ENCODE data around the gene FGR. TPM values are rescaled to one million over a fixed set of nuclear protein-coding genes. Genes with fewer than 3 reads are reported as not detected.

The FGR gene
- total RNA-seq, 1 experiment from 2014 or later: not detected

GRCh38 chr1:27655151-27655937 is 20.4 kb upstream of the FGR start:
- Histone ChIP-seq H3K4me2 (ENCODE audit: low read length) (peak overlapping the region; percentile 9; the same call in 1 of the 2 replicates), H3K36me3 (ENCODE audit: control insufficient read depth in 1 of 2, insufficient read depth in 2 of 2, low read length in 2 of 2) (no peaks in the 10 kb centered on the region), H2AFZ (ENCODE audit: low read depth, low read length, poor library complexity, severe bottlenecking) (no peak overlapping the region), H3K9me3 (ENCODE audit: control insufficient read depth in 1 of 2, insufficient read depth in 1 of 2, low read depth in 1 of 2, low read length in 2 of 2) (no peaks in the 10 kb centered on the region), H3K79me2 (ENCODE audit: insufficient read depth, low read length) (no peaks in the 10 kb centered on the region), H3K27me3 (ENCODE audit: insufficient read depth, low read length) (no peaks in the 10 kb centered on the region), H3K27ac (ENCODE audit: low read depth, low read length) (no peak overlapping the region), H3K9ac (ENCODE audit: low read length) (no peak overlapping the region), H4K20me1 (ENCODE audit: insufficient read depth) (no peaks in the 10 kb centered on the region), H3K4me1 (ENCODE audit: control insufficient read depth in 1 of 2, insufficient read depth in 2 of 2, low read length in 2 of 2) (peaks cover 27 to 63% of the 10 kb centered on the region in 2 experiments), H3K9me2 (ENCODE audit: insufficient read depth) (no peaks in the 10 kb centered on the region), H3K4me3 (replicated peaks in 1 of 2; ENCODE audit: low read depth in 1 of 2, low read length in 2 of 2) (no peak overlapping the region)
- ChIA-PET POLR2A (no interaction called here), CTCF (no interaction called here), RAD21 (ENCODE audit: low non-redundant PET in 1 of 2, low total read pairs in 2 of 2, uncharacterized antibody in 2 of 2, unreplicated experiment in 2 of 2) (no interaction called here)
- 0 out of 2 replicates have a peak, but pooled peaks have one; percentile 25 for TF ChIP-seq ZFX (IDR thresholded peaks at IDR 0.05)
- no peak for TF ChIP-seq SP1 (IDR thresholded peaks at IDR 0.05; ENCODE audit: low read depth)
- intact Hi-C loops (cut with micrococcal nuclease): no loop called here
- ATAC-seq (no peak), DNase-seq (ENCODE audit: low read depth, low spot score) (no peak)
- BruUV-seq (replicated peaks): no TSS peak

- Histone ChIP-seq H3K36me3 (ENCODE audit: control insufficient read depth in 1 of 2, insufficient read depth in 2 of 2, low read length in 2 of 2) (no peaks in the 10 kb centered on the region), H3K27ac (ENCODE audit: low read depth, low read length) (no peak overlapping the region), H3K79me2 (ENCODE audit: insufficient read depth, low read length) (no peaks in the 10 kb centered on the region), H3K4me1 (ENCODE audit: control insufficient read depth in 1 of 2, insufficient read depth in 2 of 2, low read length in 2 of 2) (peaks cover 19 to 55% of the 10 kb centered on the region in 2 experiments), H3K27me3 (ENCODE audit: insufficient read depth, low read length) (no peaks in the 10 kb centered on the region), H2AFZ (ENCODE audit: low read depth, low read length, poor library complexity, severe bottlenecking) (peak overlapping the region; percentile 69), H3K9ac (ENCODE audit: low read length) (no peak overlapping the region), H3K4me2 (ENCODE audit: low read length) (no peak overlapping the region), H3K9me2 (ENCODE audit: insufficient read depth) (no peaks in the 10 kb centered on the region), H4K20me1 (ENCODE audit: insufficient read depth) (no peaks in the 10 kb centered on the region), H3K4me3 (replicated peaks in 1 of 2; ENCODE audit: low read depth in 1 of 2, low read length in 2 of 2) (no peak overlapping the region), H3K9me3 (ENCODE audit: control insufficient read depth in 1 of 2, insufficient read depth in 1 of 2, low read depth in 1 of 2, low read length in 2 of 2) (no peaks in the 10 kb centered on the region)
- BruUV-seq (replicated peaks): no TSS peak
- intact Hi-C loops (cut with micrococcal nuclease): no loop called here
- 0 out of 2 replicates have a peak, but pooled peaks have one; percentile 12 for TF ChIP-seq SP1 (IDR thresholded peaks at IDR 0.05; ENCODE audit: low read depth)
- no peak for TF ChIP-seq EZH2 (IDR thresholded peaks at IDR 0.05)
- no peak for TF ChIP-seq ZFX (IDR thresholded peaks at IDR 0.05)
- no peak for TF ChIP-seq FOSL1 (IDR thresholded peaks at IDR 0.05; ENCODE audit: low read depth)
- TF ChIP-seq, protein P1, sequence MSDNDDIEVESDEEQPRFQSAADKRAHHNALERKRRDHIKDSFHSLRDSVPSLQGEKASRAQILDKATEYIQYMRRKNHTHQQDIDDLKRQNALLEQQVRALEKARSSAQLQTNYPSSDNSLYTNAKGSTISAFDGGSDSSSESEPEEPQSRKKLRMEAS (IDR thresholded peaks at IDR 0.05): no peak
- TF ChIP-seq POLR2AphosphoS5 (IDR thresholded peaks at IDR 0.05; ENCODE audit: low read depth, low read length): no peak
- POLR2A ChIA-PET: no interaction called here
- RAD21 ChIA-PET (ENCODE audit: low non-redundant PET in 1 of 2, low total read pairs in 2 of 2, uncharacterized antibody in 2 of 2, unreplicated experiment in 2 of 2): no interaction called here
- DNase-seq (ENCODE audit: low read depth, low spot score) (no peak), ATAC-seq (no peak)
- CTCF ChIA-PET: no interaction called here
Observed at GRCh38 chr1:27652111-27652864, 17.3 kb upstream of the FGR start.
